Stimulated activated CD4-positive, alpha-beta T cell treated with anti-CD3 and anti-CD28 coated beads, Interleukin-12 subunit alpha, Interleukin-12 subunit beta, amount 100 ng/mL, for 48 hours (primary cell): Measurements from ENCODE around the gene SLC51B.
"Not testable (repeated sequence)": the region's sequence is repeated elsewhere in the genome, so short reads cannot be mapped to it uniquely, and the experiment has no call there.

Source experiments
- DNase-seq, 3 donors: peaks; one replicate each; pipeline ENCODE4 v3.0.0-alpha.2; 2020; ENCODE audit warnings: low read depth in 2 of 3, low spot score in 1 of 3

SLC51B gene

DNA sequence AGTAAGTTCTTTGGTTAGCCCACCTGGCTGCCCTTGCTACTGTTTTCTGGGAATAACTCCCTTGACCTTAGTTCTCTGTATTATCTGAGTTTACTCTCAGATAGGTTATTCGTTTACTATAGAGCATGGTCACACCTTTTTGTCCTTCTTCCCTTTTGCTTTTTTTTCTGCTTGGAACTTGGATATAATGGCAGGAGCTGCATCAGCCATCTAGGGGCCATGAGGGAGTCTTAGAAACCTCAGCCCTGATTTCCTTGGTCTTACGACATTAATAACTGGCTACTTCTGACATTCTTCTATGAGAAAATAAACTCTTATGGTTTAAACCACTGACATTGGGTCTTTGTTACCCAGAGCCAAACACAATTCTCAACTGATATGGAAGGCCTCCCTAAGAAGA is 3.4 kb upstream of the SLC51B start:
- no peak for DNase-seq

DNA sequence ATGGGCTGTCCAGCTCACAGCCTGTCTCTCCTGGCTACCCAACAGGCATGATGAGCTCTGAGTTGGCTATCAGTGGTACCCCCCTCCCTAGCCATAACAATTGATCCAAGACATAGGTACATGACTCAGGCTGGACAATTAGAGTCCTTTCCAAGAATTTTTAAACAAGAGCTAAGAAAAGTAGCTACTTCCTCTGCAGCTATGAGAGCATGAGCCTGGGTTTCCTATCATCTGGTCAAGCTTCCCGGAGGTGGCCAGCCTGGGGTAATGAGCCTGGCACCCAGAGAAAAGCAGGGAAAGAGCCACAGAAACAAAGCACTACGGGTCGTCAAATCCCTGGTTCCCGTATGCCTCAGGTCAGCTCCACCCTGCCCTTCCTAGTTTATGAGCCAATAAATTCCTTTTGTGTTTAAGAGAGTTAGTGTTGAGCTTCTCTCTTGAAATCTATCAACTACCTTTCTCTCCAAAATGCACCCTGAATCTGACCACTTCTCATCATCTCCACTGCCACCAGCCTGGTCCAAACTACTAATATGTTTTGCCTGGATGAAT is 2.3 kb upstream of the SLC51B start:
- no peak for DNase-seq

DNA sequence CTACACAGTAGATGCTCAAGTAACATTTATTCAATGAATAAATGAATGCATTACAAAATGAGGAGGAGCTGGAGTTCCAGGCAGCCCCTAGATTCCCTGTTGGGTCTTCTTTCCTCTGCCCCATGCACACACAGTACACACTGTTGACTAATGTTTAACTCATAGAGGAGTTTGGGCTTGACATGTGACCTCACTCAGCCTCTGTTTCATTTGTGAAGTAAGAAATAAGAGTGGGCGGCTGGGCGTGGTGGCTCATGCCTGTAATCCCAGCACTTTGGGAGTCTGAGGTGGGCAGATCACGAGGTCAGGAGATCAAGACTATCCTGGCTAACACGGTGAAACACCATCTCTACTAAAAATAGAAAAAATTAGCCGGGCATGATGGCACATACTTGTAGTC is 969 bp upstream of the SLC51B start:
- not testable (repeated sequence) for DNase-seq

DNA sequence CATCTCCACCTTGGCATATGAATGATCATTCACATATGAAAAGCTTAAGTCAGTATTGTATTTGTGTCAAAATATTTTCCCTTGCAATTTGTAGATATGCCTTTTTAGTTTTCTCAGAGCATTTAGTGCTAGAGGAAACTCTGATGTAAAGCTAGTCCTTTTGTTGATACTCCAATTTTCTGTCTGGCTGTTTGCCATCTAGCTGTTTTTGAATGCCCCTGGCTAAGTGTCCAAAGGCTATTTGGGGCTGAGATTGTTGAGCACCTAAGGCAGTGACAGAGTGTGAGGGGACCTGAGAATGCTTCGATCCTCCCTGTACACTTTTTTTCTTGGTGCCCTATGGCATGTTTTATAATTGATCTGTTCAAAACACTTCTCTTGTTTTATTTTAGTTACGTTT is 3.1 kb downstream of the SLC51B start:
- no peak for DNase-seq

DNA sequence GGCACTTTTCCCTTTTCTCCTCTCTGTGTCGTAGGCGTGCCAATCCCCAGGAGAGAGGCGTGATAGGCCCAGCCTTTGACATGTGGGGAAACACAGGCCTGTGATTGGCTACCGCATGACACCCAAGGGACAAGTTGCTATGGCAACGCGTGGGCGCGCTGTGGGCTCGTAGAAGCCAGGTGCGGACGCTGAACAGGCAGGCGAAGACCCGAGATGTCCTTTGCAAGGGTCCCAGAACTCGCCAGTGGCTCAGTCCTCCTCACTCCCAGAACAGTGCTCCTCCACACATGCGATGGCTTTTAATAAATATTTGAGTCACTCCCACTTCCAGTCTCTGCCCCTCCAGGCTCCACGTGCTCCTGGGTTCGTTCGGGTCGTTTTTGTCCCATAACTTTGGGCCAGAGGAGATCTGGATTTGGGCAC is 4.2 kb downstream of the SLC51B start:
- DNase-seq: peak; percentile 75 to 86 (median 81)

DNA sequence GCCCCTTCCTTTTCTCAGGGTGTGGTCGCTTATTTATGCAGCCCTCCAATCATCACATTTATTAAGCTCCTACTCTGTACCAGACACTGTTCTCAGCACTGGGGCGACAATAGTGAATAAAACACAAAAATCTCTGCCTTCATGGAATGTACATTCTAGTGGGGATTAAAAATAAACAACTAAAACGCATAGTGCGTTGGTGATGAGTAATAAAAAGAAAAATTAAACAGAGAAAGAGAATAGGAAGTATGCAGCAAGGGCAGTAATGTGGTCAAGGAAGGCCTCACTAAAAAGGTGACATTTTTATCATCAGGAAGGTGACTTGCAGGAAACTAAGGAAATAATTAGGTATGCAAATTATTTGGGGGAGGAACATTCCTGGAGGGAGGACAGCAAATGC is 5.1 kb downstream of the SLC51B start:
- DNase-seq: no peak

DNA sequence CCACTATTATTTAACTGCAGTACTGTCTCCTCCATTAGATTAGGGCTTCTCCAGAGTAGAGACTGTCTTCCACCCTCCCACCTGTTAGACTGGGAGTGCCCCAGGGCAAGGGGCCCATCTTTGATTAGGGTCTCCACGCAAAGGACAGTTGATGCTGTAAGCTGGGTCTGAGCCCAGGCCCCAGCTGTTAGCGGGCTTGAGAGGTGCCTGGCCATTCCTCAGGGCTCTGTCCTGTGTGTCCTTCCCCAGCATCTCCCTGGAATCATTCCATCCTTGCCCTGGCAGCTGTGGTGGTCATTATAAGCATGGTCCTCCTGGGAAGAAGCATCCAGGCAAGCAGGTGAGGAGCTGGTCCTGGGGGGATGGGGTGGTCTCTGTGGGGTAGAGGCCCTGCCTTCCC is 6.1 kb downstream of the SLC51B start:
- DNase-seq: no peak

DNA sequence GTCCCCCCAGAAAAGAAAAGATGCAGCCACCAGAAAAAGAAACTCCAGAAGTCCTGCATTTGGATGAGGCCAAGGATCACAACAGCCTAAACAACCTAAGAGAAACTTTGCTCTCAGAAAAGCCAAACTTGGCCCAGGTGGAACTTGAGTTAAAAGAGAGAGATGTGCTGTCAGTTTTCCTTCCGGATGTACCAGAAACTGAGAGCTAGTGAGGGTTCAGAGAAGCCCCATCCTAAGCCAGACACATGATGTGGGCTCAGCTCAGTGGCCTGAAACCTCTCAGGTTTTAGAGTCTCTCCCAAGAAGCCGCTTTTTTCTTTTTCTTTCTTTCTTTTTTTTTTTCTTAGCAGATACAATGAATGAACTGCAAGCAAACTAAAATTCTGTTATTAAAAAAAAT is 7.8 kb downstream of the SLC51B start:
- no peak for DNase-seq

DNA sequence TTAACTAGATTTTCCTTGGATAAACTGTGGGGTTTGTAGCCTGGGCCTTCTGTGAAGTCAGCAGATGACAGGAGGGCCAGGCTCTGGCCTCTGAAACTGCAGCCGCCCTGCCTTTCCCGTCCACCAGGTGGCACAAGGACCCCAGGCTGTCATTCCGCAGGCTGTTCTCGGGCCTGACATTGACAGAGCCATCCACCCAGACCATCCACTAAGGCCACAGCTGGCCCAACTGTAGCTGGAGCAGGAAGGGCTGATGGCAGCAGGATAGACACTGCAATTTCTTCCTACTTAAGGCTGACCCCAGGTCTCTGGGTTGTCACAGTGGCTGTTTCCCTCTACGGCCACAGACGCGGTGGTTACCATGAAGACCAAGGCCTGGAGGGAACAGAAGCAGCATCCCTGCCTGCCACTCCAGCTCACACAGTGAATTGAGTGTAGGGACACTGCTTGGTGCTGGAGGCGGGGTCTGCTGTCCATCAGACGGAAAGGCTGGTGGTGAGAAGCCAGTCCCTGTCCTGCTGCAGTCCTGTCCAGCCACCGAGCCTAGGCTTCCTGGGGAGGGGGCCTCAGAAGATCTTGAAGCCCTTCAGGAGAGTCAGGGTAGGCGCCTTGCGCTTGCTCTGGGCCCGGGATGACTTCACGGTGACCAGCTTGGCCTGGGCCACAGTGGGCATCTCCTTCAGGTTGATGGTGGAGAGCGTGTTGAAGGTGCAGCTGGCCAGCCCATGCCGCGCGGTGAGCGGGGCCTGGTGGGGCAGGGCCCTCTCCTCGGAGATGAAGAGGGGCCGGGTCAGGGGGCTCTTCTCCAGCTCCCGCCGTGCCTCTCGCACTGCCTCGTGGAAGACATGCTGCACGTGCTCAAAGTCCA is 9.4 kb downstream of the SLC51B start:
- peak; percentile 43 to 50 (median 47) for DNase-seq

DNA sequence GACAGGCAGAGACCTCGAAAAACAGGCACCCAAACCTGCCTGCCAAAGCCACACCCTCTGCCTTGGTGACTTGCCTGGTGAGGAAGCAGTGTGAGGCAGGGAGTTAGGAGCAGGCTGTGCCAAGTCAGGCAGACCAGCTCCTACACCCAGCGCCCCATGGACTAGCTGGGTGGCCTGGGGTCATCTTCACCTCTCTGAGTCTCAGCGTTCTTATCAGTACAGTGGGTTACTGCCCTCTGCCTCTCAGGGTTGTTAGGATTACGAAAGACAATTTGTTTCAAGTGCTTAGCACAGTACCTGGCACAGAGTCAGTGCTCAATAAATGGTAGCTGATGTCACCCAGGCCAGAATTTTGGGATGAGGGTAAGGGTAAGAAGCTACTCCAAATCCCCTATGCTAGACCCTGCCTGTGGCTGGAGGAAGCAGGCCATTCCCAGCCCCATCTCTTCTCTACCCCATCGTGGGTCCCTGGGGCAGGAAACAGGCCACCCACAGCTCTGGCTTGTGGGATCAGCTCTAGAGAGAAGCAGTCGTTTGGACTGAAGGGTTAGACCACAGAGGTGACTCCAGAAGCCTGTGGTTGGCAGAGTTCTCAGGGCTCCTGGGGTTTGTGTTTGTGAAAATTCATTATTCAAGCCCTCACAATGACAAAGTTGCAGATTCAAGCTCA is 10.1 kb downstream of the SLC51B start:
- no peak for DNase-seq

DNA sequence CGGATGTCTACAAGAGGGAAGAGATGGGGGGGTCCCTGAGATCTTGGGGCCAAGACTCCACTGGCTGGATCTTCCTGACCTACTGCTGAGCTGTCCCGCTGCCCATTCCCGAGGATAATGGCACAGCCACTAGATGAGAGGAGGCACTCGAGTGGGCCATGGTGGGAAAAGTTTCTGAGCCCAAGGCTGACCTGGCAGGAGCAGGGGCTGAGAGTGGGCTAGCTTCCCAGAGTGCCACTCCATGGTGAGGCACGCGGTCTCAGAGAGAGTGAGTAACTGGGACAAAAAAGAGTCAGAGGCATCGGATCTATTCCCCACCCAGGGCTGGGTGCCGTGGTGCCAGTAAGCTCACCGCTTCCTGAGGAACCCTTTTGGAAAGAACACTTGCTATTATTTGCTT is 10.9 kb downstream of the SLC51B start:
- DNase-seq: no peak

DNA sequence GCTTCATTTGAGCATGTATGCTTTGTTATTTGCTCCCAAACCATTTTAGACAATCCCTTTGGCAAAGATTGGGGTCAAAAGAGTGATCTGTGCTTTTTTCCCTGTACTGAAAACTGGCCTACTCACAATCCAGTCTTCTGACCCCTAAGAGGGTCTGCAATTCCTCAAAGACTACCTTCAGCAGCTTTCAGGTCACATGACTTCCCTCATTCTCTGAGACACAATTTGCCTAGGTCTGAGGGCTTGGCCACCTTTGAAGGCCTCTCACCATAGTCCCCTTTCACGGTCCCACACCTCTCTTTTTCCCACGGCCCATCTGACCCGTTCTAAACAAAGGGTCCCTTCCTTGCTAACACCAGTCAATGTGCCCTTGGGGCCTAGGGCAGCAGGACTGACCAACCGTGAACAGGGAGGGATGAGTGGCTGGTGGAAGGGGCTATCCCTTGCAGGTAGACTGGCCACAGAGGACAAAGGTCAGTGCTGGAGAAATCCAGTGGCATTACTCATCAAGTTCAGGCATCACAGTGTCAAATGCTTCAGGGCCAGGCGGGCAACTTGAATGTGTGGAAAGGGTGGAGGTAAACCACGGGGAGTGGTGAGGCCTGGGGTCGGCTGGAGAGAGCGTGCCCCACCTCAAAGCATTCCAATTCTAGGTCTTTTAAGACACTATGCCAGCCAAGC is 11.8 kb downstream of the SLC51B start:
- no peak for DNase-seq

DNA sequence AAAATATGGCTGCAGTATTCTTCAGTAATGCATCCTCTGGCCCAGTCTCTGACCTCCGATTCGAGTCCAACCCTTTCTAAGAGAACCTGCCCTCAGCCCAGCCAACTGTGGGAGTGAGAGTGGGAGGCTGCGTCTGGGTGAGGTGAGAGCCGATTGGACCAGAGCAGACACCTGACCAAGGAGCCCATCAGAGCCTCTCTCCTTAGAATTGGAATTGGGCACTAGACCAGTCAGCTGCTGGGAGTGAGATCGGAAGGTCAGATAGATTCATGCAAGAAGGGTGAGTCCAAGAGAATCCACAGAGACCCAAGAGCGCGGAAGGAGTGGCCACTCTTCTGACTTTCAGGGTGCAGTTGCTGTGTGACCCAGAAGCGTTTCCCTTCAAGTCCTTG is 12.4 kb downstream of the SLC51B start:
- DNase-seq: no peak

DNA sequence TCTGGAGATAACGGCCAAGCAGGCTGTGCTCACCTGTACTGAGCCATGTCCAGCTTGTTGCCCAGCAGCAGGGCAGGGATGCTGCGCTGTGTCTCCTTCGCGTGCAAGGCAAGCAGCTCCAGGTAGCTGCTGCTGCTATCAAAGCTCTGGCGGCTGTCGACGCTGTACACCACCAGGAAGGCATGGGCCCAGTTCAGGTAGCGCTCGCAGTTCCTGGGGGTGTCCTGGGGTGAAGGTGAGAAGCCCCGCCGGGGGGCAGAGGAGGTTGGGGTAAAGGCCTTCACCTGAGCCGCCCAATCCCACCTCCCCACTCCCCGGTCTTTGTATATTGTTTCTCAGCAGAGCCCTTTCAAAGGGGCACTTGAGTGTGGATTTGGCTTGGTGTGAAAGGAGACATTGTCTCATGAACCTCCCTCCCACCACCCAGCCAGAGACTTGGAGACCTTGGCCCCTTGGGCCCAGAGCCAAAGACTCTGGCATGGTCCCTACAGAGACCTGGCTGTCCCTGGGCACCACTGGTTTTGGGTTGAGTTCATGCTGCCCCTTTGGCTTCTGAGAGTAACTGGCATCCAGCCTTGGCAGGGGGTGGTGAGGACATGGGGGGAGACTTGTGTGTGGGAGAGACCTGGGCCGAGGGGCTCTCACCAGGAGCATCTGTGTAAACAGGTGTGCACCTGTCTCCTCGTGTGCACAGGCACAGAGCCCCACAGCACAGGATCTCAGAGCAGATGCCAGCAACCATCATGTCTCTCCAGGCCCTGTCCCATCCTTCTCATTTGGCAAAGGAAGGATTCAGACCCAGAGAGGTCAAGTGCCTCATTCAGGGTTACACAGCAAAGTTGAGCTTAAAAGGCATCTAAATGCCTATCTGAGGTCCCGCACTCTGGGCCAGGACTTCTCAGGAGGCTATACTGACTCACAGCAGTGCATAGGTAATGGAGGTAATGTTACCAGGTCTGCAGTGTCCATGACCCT is 13.5 kb downstream of the SLC51B start:
- no peak for DNase-seq

DNA sequence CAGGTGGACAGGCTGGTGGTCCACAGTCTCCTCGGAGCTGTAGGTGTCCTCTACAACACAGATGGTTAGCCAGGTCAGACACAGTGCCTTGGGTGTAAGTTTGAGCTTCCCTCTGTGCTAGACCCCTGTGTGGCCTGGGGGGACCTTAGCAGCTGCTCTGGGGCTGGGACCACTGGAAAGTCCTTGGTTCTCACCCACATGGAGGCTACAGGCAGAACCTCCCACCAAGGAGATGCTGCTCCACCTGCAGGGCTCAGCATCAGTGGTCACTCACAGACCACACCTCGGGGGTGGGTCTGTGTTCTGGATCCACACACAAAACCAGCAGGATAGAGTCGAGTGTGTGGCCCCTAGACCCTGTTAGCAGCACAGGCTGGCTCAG is 14.2 kb downstream of the SLC51B start:
- DNase-seq: no peak

DNA sequence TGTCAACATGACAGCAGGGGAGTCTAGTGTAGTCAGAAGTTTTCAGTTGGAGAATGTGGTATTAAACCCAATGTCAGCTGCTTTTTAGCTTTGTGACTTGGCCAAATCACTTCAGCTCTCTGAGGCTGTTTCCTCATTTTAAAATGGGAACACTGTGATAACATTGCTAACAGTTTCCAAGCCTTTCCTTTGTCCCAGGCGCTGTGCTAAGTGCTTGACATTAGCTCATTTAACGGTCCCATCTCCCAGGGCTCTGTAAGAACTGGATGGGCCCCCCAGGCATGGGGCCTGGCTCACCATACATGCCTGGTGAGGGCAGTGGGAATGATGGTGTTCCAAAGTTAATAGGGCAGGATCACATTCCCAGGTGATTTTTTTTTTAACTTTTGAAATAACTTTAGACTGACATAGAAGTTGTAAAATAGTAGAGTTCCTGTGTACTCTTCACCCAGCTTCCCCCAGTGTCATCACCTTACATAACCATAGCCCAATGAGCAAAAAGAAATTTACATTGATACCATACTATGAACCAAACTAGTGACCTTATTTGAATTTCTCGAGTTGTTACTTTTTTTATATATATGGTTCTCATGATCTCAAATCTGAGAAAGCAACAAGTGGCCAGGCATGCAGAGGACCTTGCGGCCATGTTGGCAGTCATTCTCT is 14.9 kb downstream of the SLC51B start:
- DNase-seq: no peak

DNA sequence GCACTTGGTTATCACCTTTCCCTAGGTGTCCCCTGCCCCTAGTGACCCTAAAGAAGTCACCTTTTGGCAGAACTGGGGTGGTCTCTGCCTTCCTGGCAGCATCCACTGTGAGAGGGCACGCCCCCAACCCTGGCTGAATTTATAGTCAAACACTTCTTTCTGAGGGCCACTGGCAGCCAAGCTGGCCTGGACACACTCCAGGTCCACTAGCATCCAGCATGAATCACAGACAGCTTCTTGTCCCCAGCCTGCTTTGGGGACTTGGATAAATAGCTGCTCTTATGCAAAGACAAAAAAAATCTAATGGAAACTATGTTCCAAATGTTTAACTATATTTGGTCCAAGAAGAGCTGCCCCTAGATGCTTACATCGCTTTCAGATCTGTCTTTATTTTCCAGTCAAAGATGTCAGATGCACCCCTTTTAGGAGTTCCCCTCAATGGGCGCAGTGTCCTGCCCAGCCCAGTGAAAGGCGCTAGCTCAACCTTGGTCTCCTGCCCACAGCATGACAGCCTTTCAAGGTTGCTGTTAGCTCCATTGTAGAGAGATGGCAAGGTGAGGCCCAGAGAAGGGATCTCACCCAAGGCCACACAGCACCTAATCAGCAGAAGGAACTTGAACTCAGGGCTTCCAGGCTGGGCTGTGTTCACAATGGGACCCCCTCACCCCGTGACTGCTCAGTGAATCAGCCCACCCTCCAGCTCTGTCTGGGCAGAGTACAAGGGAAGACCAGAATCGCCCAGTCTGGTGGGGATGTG is 15.6 kb downstream of the SLC51B start:
- DNase-seq: no peak

DNA sequence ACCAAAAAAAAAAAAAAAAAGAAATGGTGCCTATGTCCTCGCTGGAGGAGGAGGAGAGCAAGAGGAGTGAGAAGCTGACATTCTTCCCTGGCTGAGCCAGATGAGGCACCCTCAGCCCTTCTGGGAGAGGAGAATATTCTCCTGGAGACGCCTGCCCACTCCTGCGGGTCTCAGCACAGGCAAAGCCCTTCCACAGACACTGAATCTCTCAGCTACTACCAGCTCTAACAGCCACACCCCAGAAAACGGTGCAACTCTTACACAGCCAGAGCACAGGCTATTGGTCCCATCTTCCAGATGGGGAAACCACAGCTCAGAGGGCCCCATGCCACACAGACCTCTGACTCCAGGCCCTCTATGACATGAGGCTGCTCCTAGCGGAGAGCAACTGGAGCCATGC is 16.9 kb downstream of the SLC51B start:
- no peak for DNase-seq

DNA sequence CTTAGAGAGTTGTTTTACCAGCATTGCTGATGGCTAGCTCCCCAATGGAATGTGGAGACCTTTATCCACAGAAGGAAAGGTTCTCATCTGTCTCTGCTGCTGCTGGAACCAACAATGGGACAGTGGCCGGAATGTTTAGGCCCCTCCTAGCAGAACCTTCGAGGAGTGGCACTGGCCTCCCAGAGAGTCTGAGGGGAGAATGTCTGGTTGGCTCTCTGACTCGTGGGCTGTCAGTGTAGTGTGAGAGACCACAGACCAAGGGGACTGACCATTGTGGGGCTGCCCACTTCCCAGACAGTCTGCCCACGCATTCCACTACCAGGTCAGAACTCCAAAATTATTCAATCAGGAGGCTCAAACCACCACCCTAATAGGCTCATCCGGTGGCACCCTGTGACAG is 17.5 kb downstream of the SLC51B start:
- DNase-seq: no peak
